Keratinocyte (primary cell): ENCODE data around the gene WDR33.
"Not testable (repeated sequence)": the region's sequence is repeated elsewhere in the genome, so short reads cannot be mapped to it uniquely, and the experiment has no call there.

ENCODE experiments used
- CTCF ChIP-seq, 3 experiments: IDR thresholded peaks in 1 of 3; conservative IDR thresholded peaks in 1 of 3; optimal IDR thresholded peaks in 1 of 3; 2 replicates in 2 of 3; 3 replicates in 1 of 3; pipeline versions ENCODE3 to v1.5.1; 2011; ENCODE audit warnings: low read length in 3 of 3, mild to moderate bottlenecking in 3 of 3, moderate library complexity in 2 of 3, control low read depth in 1 of 3, inconsistent platforms in 1 of 3; ENCODE audit not compliant: insufficient read depth in 2 of 3; ENCODE audit errors: extremely low read depth in 1 of 3
- EZH2 ChIP-seq: IDR thresholded peaks from one replicate; pipeline ENCODE4 v1.6.1; 2012; ENCODE audit warnings: inconsistent platforms, mild to moderate bottlenecking, low read length, moderate library complexity

DNA sequence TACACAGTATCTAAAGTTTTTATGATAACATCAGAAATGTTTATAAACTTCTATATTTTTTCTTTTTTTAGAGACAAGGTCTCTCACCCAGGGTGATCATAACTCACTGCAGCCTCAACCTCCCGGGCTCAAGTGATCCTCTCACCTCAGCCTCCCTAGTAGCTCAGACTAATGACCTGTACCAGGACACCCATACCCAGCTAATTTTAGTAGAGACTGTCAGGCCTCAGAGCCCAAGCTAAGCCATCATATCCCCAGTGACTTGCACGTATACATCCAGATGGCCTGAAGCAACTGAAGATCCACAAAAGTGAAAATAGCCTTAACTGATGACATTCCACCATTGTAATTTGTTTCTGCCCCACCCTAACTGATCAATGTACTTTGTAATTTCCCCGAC lies 1.5 kb upstream of the WDR33 start:
- not testable (repeated sequence) for TF ChIP-seq CTCF (optimal IDR thresholded peaks at IDR 0.05 in 1 of 3, IDR thresholded peaks at IDR 0.05 in 1 of 3, conservative IDR thresholded peaks at IDR 0.05 in 1 of 3; ENCODE audit: extremely low read depth in 1 of 3, insufficient read depth in 2 of 3, low read length in 3 of 3); EZH2
